Nephron progenitor cell (in vitro differentiated cells): ENCODE measurements around the gene CEBPZOS.
"Not testable (repeated sequence)": the region's sequence is repeated elsewhere in the genome, so short reads cannot be mapped to it uniquely, and the experiment has no call there.

ENCODE experiments used
- DNase-seq: peaks from one replicate; pipeline ENCODE4 v3.0.0; 2021
- H3K27ac Mint-ChIP-seq: 2 replicates; pipeline ENCODE4 v1.8.0; 2021; ENCODE audit warnings: mild to moderate bottlenecking, moderate library complexity, mixed read lengths
- H3K27me3 Mint-ChIP-seq: 2 replicates; pipeline ENCODE4 v1.8.0; 2021; ENCODE audit warnings: mild to moderate bottlenecking, low read depth, mixed read lengths; ENCODE audit not compliant: poor library complexity
- H3K36me3 Mint-ChIP-seq: 2 replicates; pipeline ENCODE4 v1.8.0; 2021; ENCODE audit warnings: low read depth, mixed read lengths
- H3K4me1 Mint-ChIP-seq: 2 replicates; pipeline ENCODE4 v1.8.0; 2021; ENCODE audit warnings: mixed read lengths
- H3K4me3 Mint-ChIP-seq: 2 replicates; pipeline ENCODE4 v1.8.0; 2021; ENCODE audit warnings: mild to moderate bottlenecking, moderate library complexity, mixed read lengths
- H3K9me3 Mint-ChIP-seq: 2 replicates; pipeline ENCODE4 v1.8.0; 2021; ENCODE audit warnings: mild to moderate bottlenecking, moderate library complexity, mixed read lengths
- TF ChIP-seq, protein P1 (sequence below): fragments of 200-600 bp; sonication (generic); IDR thresholded peaks from 2 replicates; pipeline ENCODE4 v1.5.0; 2021; ENCODE audit warnings: antibody characterized with exemption

Gene CEBPZOS

DNA sequence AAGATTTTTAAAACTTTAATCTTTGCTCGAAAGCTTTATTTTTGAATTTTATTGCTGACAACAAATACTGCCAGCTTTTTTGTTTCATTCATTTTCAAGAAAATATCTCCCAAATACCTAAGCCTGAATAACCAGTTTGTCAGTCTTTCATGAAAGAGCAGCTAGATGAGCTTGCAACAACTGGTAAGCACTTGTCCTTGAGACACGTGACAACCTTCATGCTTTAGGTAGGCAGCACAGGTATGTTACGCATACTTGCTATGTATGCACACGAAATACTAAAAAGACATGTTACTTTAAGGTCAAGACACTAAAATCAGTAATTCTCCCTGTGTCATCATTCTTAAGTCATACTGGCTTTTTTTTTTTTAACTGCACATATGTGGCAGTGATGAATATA lies 22.8 kb downstream of the CEBPZOS start:
- no peak for DNase-seq
- no peaks in the 10 kb centered on the region for H3K27me3 Mint-ChIP-seq
- no peak overlapping the region for H3K27ac Mint-ChIP-seq

DNA sequence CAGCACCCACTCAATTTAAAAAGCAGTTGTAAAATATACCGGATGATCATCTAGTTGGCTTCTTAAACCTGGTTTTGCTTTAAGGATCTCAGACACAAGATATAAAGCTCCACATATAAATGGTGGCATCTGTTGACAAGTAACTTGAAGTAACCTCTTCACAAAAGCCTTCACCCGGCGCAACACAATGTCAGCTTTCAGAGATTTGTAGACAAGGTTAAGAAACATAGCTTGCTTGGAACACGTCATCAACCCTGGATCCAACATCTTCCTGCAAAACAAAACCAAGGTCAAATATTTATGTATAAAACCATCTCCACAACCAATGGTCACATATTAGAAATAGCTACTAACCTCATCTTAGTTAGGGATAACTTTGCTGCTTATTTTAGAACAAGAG lies 26.8 kb downstream of the CEBPZOS start:
- H3K27me3 Mint-ChIP-seq, result no peaks in the 10 kb centered on the region
- H3K4me3 Mint-ChIP-seq, result no peak overlapping the region
- no peaks in the 10 kb centered on the region for H3K9me3 Mint-ChIP-seq
- H3K27ac Mint-ChIP-seq, result no peak overlapping the region
- peaks cover 67% of the 10 kb centered on the region for H3K36me3 Mint-ChIP-seq
- no peak for DNase-seq
- TF ChIP-seq, protein P1, sequence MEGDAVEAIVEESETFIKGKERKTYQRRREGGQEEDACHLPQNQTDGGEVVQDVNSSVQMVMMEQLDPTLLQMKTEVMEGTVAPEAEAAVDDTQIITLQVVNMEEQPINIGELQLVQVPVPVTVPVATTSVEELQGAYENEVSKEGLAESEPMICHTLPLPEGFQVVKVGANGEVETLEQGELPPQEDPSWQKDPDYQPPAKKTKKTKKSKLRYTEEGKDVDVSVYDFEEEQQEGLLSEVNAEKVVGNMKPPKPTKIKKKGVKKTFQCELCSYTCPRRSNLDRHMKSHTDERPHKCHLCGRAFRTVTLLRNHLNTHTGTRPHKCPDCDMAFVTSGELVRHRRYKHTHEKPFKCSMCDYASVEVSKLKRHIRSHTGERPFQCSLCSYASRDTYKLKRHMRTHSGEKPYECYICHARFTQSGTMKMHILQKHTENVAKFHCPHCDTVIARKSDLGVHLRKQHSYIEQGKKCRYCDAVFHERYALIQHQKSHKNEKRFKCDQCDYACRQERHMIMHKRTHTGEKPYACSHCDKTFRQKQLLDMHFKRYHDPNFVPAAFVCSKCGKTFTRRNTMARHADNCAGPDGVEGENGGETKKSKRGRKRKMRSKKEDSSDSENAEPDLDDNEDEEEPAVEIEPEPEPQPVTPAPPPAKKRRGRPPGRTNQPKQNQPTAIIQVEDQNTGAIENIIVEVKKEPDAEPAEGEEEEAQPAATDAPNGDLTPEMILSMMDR, result no peak
- peaks cover 26% of the 10 kb centered on the region for H3K4me1 Mint-ChIP-seq

More for the DNA sequence above, 22.8 kb downstream of the CEBPZOS start:
- H3K4me3 Mint-ChIP-seq, result no peak overlapping the region
- H3K36me3 Mint-ChIP-seq, result peaks cover 71% of the 10 kb centered on the region
- H3K4me1 Mint-ChIP-seq, result no peaks in the 10 kb centered on the region
- no peaks in the 10 kb centered on the region for H3K9me3 Mint-ChIP-seq
- TF ChIP-seq, protein P1, result no peak

DNA sequence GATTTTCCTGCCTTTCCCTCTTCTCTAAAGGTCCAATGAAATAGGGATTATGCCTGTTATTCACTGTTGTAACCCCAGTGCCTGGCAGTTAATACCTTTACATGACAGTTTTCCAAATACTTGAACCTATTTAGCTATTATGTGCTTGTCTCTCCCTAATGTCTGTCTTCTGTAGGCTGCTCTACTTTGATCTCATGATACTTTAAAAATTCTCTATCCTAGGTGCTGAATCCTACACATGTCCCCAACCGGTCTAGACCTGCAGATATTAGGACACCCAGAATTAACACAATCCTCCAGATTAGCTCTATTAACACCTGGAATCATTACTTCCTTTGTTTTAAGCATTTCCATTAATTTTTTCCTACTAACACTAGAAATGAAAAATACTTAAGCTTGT lies 27.8 kb downstream of the CEBPZOS start:
- H3K27me3 Mint-ChIP-seq, result no peaks in the 10 kb centered on the region
- no peak for DNase-seq
- H3K4me3 Mint-ChIP-seq, result no peak overlapping the region
- TF ChIP-seq, protein P1, result no peak
- H3K27ac Mint-ChIP-seq, result no peak overlapping the region
- H3K9me3 Mint-ChIP-seq, result no peaks in the 10 kb centered on the region
- peaks cover 26% of the 10 kb centered on the region for H3K4me1 Mint-ChIP-seq
- peaks cover 63% of the 10 kb centered on the region for H3K36me3 Mint-ChIP-seq

DNA sequence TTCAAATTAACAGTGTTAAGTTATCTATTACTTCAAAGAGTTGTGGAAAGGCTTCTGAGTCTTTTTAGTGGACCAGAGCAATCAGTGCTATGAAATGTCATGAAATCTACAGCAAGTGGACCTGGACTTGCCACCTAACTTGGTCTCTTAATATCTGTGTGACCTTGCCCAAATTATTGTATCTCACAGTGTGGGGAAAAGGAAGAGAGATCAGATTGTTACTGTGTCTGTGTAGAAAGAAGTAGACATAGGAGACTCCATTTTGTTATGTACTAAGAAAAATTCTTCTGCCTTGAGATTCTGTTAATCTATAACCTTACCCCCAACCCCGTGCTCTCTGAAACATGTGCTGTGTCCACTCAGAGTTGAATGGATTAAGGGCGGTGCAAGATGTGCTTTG lies 28.8 kb downstream of the CEBPZOS start:
- H3K27ac Mint-ChIP-seq, DNase-seq, H3K27me3 Mint-ChIP-seq, H3K9me3 Mint-ChIP-seq: not testable (repeated sequence)
- peaks cover 26% of the 10 kb centered on the region for H3K4me1 Mint-ChIP-seq
- H3K4me3 Mint-ChIP-seq, result peak overlapping the region; percentile 4
- peaks cover 54% of the 10 kb centered on the region for H3K36me3 Mint-ChIP-seq

DNA sequence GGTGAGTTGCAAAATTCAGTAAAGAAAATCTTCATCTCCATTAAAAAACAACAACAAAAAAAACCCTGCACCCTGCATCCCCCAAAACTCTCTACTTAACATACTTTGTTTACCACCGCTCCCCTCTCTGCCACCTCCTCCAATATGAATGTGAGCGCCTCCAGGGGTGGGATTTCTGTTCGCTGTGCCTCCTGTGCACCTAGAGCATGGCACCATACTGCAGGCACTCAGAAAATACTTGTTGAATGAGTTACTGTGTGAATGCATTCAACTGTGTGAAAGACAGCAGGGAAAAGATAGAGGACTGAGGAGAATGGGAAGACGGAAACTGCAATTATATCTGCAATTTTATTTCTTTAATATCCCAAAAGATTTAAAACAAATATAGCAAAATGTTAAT lies 30.6 kb downstream of the CEBPZOS start:
- H3K9me3 Mint-ChIP-seq, result no peaks in the 10 kb centered on the region
- no peaks in the 10 kb centered on the region for H3K27me3 Mint-ChIP-seq
- no peak for DNase-seq
- H3K4me1 Mint-ChIP-seq, result peaks cover 26% of the 10 kb centered on the region
- H3K4me3 Mint-ChIP-seq, result peak overlapping the region; percentile 63
- H3K27ac Mint-ChIP-seq, result no peak overlapping the region
- peaks cover 38% of the 10 kb centered on the region for H3K36me3 Mint-ChIP-seq
- TF ChIP-seq, protein P1, result no peak

DNA sequence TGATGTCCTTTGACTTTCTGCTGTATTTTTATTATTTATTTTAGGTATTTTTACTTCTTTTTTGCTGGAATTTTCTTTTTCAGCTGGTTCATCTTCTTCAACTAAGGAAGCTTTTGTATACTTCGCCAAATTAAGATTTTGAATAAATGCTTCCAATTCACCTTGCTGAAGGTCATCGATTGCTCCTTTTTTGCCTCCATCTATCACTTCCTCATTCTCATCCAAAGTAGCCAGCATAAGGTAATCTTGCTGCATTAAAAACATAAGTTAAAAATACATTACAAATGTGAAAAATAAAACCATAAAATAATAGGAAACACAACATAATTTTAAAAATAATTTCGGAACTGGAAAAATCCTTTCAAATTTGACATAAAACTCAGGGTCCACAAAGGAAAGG lies 32.5 kb downstream of the CEBPZOS start:
- H3K36me3 Mint-ChIP-seq, result peaks cover 23% of the 10 kb centered on the region
- H3K4me1 Mint-ChIP-seq, result peaks cover 26% of the 10 kb centered on the region
- no peak for DNase-seq
- TF ChIP-seq, protein P1, result no peak
- H3K4me3 Mint-ChIP-seq, result no peak overlapping the region
- H3K27me3 Mint-ChIP-seq, result no peaks in the 10 kb centered on the region
- H3K27ac Mint-ChIP-seq, result no peak overlapping the region
- H3K9me3 Mint-ChIP-seq, result no peaks in the 10 kb centered on the region
